Measurements from ENCODE around the gene ADAMTS13. TPM values are rescaled to one million over a fixed set of nuclear protein-coding genes. Genes with fewer than 3 reads are reported as not detected.
A peak's percentile ranks its signal among the peaks of the same experiment; 100 is the strongest.

Gene ADAMTS13
- polyA plus RNA-seq, 1 donor from 2014 or later = 13.5 TPM

GRCh38 chr9:133472753-133473378 lies 50.7 kb downstream of the ADAMTS13 start:
- Histone ChIP-seq H3K27me3 (ENCODE audit: insufficient read depth, low read depth, low read length) (no peaks in the 10 kb centered on the region), H3K36me3 (ENCODE audit: insufficient read depth, low read length) (no peaks in the 10 kb centered on the region), H3K4me3 (ENCODE audit: low read length) (no peak overlapping the region), H3K9me2 (ENCODE audit: insufficient read depth, low read length) (no peaks in the 10 kb centered on the region), H3K4me2 (ENCODE audit: low read length) (no peak overlapping the region), H3K27ac (ENCODE audit: low read length) (no peak overlapping the region), H4K20me1 (ENCODE audit: insufficient read depth) (peaks cover 2% of the 10 kb centered on the region), H3K9me3 (ENCODE audit: low read length) (no peaks in the 10 kb centered on the region), H3K9ac (ENCODE audit: low read length) (no peak overlapping the region), H2AFZ (ENCODE audit: low read depth, low read length) (no peak overlapping the region), H3K79me2 (replicated peaks; ENCODE audit: insufficient read depth, low read length) (no peaks in the 10 kb centered on the region), H3F3A (ENCODE audit: insufficient read depth, low read length, poor library complexity, severe bottlenecking) (no peaks in the 10 kb centered on the region)
- TF ChIP-seq MXI1 (conservative IDR thresholded peaks at IDR 0.05; ENCODE audit: poor library complexity, severe bottlenecking) (no peak), EZH2 (IDR thresholded peaks at IDR 0.05; ENCODE audit: borderline replicate concordance, insufficient read depth, low read length, poor library complexity, severe bottlenecking) (no peak), SMC3 (conservative IDR thresholded peaks at IDR 0.05; ENCODE audit: poor library complexity) (no peak), POLR2AphosphoS5 (IDR thresholded peaks at IDR 0.05) (peak; percentile 24), TAF1 (IDR thresholded peaks at IDR 0.05; ENCODE audit: low read depth) (no peak)

DNA sequence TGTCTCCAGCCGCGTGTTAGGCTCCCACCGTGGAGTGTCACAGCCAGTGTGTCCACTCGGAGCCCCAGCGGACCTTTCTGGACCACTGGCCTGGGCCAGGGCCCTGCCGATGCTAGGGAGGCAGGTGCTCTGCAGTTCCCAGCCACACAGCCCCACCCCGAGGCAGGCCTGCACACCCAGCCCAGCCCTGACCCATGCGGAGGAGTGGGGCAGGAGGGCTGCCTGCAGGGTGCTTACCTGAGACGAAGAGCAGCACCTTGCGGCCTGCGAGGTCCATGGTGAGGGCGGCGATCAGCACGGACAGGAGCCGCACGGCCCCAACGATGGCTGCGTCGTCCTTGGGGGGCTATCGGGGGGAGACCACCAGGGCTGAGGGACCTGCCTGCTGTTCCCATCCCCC lies 51.6 kb downstream of the ADAMTS13 start:
- H2AFZ ChIP-seq (ENCODE audit: low read depth, low read length) = no peak overlapping the region
- H3K9me2 ChIP-seq (ENCODE audit: insufficient read depth, low read length) = no peaks in the 10 kb centered on the region
- H3K27ac ChIP-seq (ENCODE audit: low read length) = no peak overlapping the region
- H3K4me3 ChIP-seq (ENCODE audit: low read length) = no peak overlapping the region
- no peaks in the 10 kb centered on the region for H3K36me3 ChIP-seq (ENCODE audit: insufficient read depth, low read length)
- TF ChIP-seq TAF1 (IDR thresholded peaks at IDR 0.05; ENCODE audit: low read depth) = no peak
- H3F3A ChIP-seq (ENCODE audit: insufficient read depth, low read length, poor library complexity, severe bottlenecking) = no peaks in the 10 kb centered on the region
- H3K9ac ChIP-seq (ENCODE audit: low read length) = no peak overlapping the region
- no peaks in the 10 kb centered on the region for H3K27me3 ChIP-seq (ENCODE audit: insufficient read depth, low read depth, low read length)
- no peaks in the 10 kb centered on the region for H4K20me1 ChIP-seq (ENCODE audit: insufficient read depth)
- no peak overlapping the region for H3K4me2 ChIP-seq (ENCODE audit: low read length)
- H3K9me3 ChIP-seq (ENCODE audit: low read length) = no peaks in the 10 kb centered on the region
- no peaks in the 10 kb centered on the region for H3K79me2 ChIP-seq (replicated peaks; ENCODE audit: insufficient read depth, low read length)

DNA sequence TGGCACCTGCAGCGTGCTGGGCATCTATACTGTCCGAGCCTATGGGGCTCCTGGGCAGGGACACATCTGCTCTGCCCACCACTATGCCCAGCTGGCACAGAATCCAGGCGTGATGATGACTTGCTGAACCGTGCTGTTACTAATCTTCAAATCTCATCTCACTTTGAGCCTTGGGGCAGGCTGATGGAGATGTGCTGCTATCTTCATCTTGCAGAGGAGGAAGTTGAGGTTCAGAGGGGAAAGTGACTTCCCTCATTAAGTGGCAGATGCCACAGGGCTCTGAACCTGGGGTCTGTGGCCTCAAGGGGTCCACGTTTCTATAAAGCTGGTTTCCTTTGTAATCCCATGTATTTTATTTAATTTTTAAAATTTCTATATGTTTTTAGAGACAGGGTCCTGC lies 52.0 kb downstream of the ADAMTS13 start:
- no peak overlapping the region for H3K27ac ChIP-seq (ENCODE audit: low read length)
- H3K27me3 ChIP-seq (ENCODE audit: insufficient read depth, low read depth, low read length) = no peaks in the 10 kb centered on the region
- H3K9me3 ChIP-seq (ENCODE audit: low read length) = no peaks in the 10 kb centered on the region
- no peaks in the 10 kb centered on the region for H3K9me2 ChIP-seq (ENCODE audit: insufficient read depth, low read length)
- H3F3A ChIP-seq (ENCODE audit: insufficient read depth, low read length, poor library complexity, severe bottlenecking) = no peaks in the 10 kb centered on the region
- H3K9ac ChIP-seq (ENCODE audit: low read length) = no peak overlapping the region
- H3K79me2 ChIP-seq (replicated peaks; ENCODE audit: insufficient read depth, low read length) = no peaks in the 10 kb centered on the region
- H4K20me1 ChIP-seq (ENCODE audit: insufficient read depth) = no peaks in the 10 kb centered on the region
- H3K36me3 ChIP-seq (ENCODE audit: insufficient read depth, low read length) = no peaks in the 10 kb centered on the region
- H3K4me2 ChIP-seq (ENCODE audit: low read length) = no peak overlapping the region
- no peak overlapping the region for H2AFZ ChIP-seq (ENCODE audit: low read depth, low read length)
- H3K4me3 ChIP-seq (ENCODE audit: low read length) = no peak overlapping the region
- TF ChIP-seq RAD21 (conservative IDR thresholded peaks at IDR 0.05) (no peak), SMC3 (conservative IDR thresholded peaks at IDR 0.05; ENCODE audit: poor library complexity) (no peak), TAF1 (IDR thresholded peaks at IDR 0.05; ENCODE audit: low read depth) (no peak), POLR2AphosphoS5 (IDR thresholded peaks at IDR 0.05) (no peak), REST (IDR thresholded peaks at IDR 0.05; ENCODE audit: borderline replicate concordance) (no peak), EZH2 (IDR thresholded peaks at IDR 0.05; ENCODE audit: borderline replicate concordance, insufficient read depth, low read length, poor library complexity, severe bottlenecking) (no peak), EP300 (conservative IDR thresholded peaks at IDR 0.05; ENCODE audit: poor library complexity, severe bottlenecking) (no peak), MXI1 (conservative IDR thresholded peaks at IDR 0.05; ENCODE audit: poor library complexity, severe bottlenecking) (no peak)
- TF ChIP-seq, protein P1, sequence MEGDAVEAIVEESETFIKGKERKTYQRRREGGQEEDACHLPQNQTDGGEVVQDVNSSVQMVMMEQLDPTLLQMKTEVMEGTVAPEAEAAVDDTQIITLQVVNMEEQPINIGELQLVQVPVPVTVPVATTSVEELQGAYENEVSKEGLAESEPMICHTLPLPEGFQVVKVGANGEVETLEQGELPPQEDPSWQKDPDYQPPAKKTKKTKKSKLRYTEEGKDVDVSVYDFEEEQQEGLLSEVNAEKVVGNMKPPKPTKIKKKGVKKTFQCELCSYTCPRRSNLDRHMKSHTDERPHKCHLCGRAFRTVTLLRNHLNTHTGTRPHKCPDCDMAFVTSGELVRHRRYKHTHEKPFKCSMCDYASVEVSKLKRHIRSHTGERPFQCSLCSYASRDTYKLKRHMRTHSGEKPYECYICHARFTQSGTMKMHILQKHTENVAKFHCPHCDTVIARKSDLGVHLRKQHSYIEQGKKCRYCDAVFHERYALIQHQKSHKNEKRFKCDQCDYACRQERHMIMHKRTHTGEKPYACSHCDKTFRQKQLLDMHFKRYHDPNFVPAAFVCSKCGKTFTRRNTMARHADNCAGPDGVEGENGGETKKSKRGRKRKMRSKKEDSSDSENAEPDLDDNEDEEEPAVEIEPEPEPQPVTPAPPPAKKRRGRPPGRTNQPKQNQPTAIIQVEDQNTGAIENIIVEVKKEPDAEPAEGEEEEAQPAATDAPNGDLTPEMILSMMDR (IDR thresholded peaks at IDR 0.05; ENCODE audit: poor library complexity, severe bottlenecking) = no peak
